B cell (primary cell): Measurements from ENCODE around the gene MAN2A2. TPM values are rescaled to one million over a fixed set of nuclear protein-coding genes. Genes with fewer than 3 reads are reported as not detected.

ENCODE experiments used
- ATAC-seq: fragments of 200-7000 bp; cut with Tn5 transposase; one replicate; pipeline ENCODE4 v1.10.0; 2021; ENCODE audit warnings: low read depth, mild to moderate bottlenecking, moderate number of reproducible peaks, moderate library complexity
- CTCF ChIA-PET: fragments of 350-600 bp; sonication (Branson Sonifier 250); formaldehyde crosslinking; loops from one replicate; lab custom pipeline; 2021; ENCODE audit warnings: antibody characterized with exemption, inconsistent platforms; lab: Charles Lee
- POLR2A ChIA-PET: fragments of 350-600 bp; sonication (Branson Sonifier 250); formaldehyde crosslinking; loops from one replicate; lab custom pipeline; 2021; ENCODE audit warnings: antibody characterized with exemption; lab: Charles Lee
- DNase-seq: peaks from one replicate; pipeline ENCODE4 v3.0.0; 2013
- H2AFZ ChIP-seq: 2 replicates; pipeline ENCODE4 v1.6.1; 2012; ENCODE audit warnings: mild to moderate bottlenecking, low read depth, low read length; ENCODE audit not compliant: insufficient read depth, poor library complexity, severe bottlenecking
- H3K27ac ChIP-seq, 2 donors: 1 replicate in 1 of 2; 2 replicates in 1 of 2; pipeline ENCODE4 v1.5.1; 2012 to 2013; ENCODE audit warnings: low read length in 2 of 2, mild to moderate bottlenecking in 2 of 2, moderate library complexity in 1 of 2
- H3K27me3 ChIP-seq, 4 experiments: fragments of 200-600 bp in 1 of 4; sonication (generic) in 1 of 4; replicated peaks in 1 of 4; 1 replicate in 2 of 4; 2 replicates in 2 of 4; pipeline versions ENCODE4 v1.6.1 to v1.7.0; 2013 to 2016; ENCODE audit warnings: low read length in 3 of 4, mild to moderate bottlenecking in 2 of 4, mixed read lengths in 1 of 4, moderate library complexity in 1 of 4; ENCODE audit not compliant: insufficient read depth in 4 of 4, control insufficient read depth in 3 of 4; ENCODE audit errors: control extremely low read depth in 1 of 4
- H3K36me3 ChIP-seq, 2 experiments: replicated peaks in 1 of 2; 1 replicate in 1 of 2; 2 replicates in 1 of 2; pipeline versions ENCODE4 v1.6.1 to v1.7.1; 2013; ENCODE audit warnings: low read length in 1 of 2; ENCODE audit not compliant: insufficient read depth in 2 of 2, control insufficient read depth in 1 of 2; ENCODE audit errors: control extremely low read depth in 1 of 2, extremely low read depth in 1 of 2
- H3K4me1 ChIP-seq, 2 donors: fragments of 200-600 bp in 1 of 2; sonication (generic) in 1 of 2; 1 replicate in 1 of 2; 2 replicates in 1 of 2; pipeline versions ENCODE4 v1.5.1 to v1.6.1; 2013 to 2017; ENCODE audit warnings: low read length in 2 of 2; ENCODE audit not compliant: control insufficient read depth in 2 of 2, insufficient read depth in 2 of 2
- H3K4me2 ChIP-seq: replicated peaks from 2 replicates; pipeline ENCODE3; 2012; ENCODE audit warnings: mild to moderate bottlenecking, low read depth, low read length; ENCODE audit not compliant: poor library complexity, severe bottlenecking
- H3K4me3 ChIP-seq, 5 experiments: fragments of 200-600 bp in 1 of 5; sonication (generic) in 1 of 5; 1 replicate in 3 of 5; 2 replicates in 2 of 5; pipeline versions ENCODE4 v1.5.1 to v1.7.0; 2011 to 2016; ENCODE audit warnings: low read length in 4 of 5, mild to moderate bottlenecking in 4 of 5, low read depth in 2 of 5, control low read depth in 1 of 5, moderate library complexity in 1 of 5; ENCODE audit not compliant: insufficient read depth in 1 of 5; ENCODE audit errors: control extremely low read depth in 1 of 5, extremely low read depth in 1 of 5
- H3K79me2 ChIP-seq: fragments of 200-600 bp; sonication (generic); one replicate; pipeline ENCODE4 v1.6.0; 2016; ENCODE audit warnings: low read length; ENCODE audit not compliant: control insufficient read depth, insufficient read depth
- H3K9ac ChIP-seq: fragments of 200-600 bp; sonication (generic); 2 replicates; pipeline ENCODE4 v1.6.1; 2017; ENCODE audit warnings: mild to moderate bottlenecking, low read length, moderate library complexity
- H3K9me3 ChIP-seq, 3 donors: one replicate each; pipeline versions ENCODE4 v1.6.1 to v1.7.1; 2013; ENCODE audit warnings: low read length in 2 of 3; ENCODE audit not compliant: control insufficient read depth in 2 of 3, insufficient read depth in 1 of 3; ENCODE audit errors: control extremely low read depth in 1 of 3
- H4K20me1 ChIP-seq: 2 replicates; pipeline ENCODE4 v1.6.0; 2012; ENCODE audit warnings: mild to moderate bottlenecking, low read length; ENCODE audit not compliant: insufficient read depth, control insufficient read depth, poor library complexity, severe bottlenecking
- H3K27ac Mint-ChIP-seq: one replicate; pipeline ENCODE4 v1.8.0; 2021; ENCODE audit warnings: mixed read lengths
- H3K27me3 Mint-ChIP-seq: one replicate; pipeline ENCODE4 v1.8.0; 2021; ENCODE audit warnings: mixed read lengths
- H3K4me1 Mint-ChIP-seq: one replicate; pipeline ENCODE4 v1.8.0; 2021; ENCODE audit warnings: mixed read lengths
- H3K4me3 Mint-ChIP-seq: one replicate; pipeline ENCODE4 v1.8.0; 2021; ENCODE audit warnings: mixed read lengths
- H3K9me3 Mint-ChIP-seq: one replicate; pipeline ENCODE4 v1.8.0; 2022; ENCODE audit warnings: mixed read lengths; ENCODE audit not compliant: insufficient read depth
- EZH2 ChIP-seq: IDR thresholded peaks from 2 replicates; pipeline ENCODE4 v1.6.1; 2012; ENCODE audit warnings: borderline replicate concordance, low read depth, mild to moderate bottlenecking, moderate library complexity, low read length; ENCODE audit not compliant: insufficient read depth, poor library complexity, severe bottlenecking
- WGBS: methylation state at CpG from one replicate; pipeline ENCODE4 v1.1.5; 2013; ENCODE audit warnings: missing lambda C conversion rate; ENCODE audit not compliant: insufficient coverage; 5-methylcytosine and 5-hydroxymethylcytosine counted together
- intact Hi-C: fragments of 100-400 bp; cut with micrococcal nuclease; formaldehyde crosslinking; loops from one replicate; pipeline ENCODE4 v1.10.0; 2022
- polyA plus RNA-seq: library from polyadenylated mRNA; depleted of rRNA; stranded (reverse); fragments of >200 nt; gene quantifications from 2 replicates; pipeline ENCODE4 v1.2.3, GENCODE V29; 2012
- total RNA-seq, 2 donors: library from RNA; stranded (reverse); fragments of 120-200 nt in 1 of 2; gene quantifications; 1 replicate in 1 of 2; 2 replicates in 1 of 2; pipeline versions ENCODE4 v1.2.3 to v1.2.4, GENCODE V29; 2013 to 2022
- TF ChIP-seq, protein P1 (sequence below): fragments of 200-600 bp; IDR thresholded peaks from one replicate; pipeline ENCODE4 v1.8.0; 2022; ENCODE audit warnings: antibody characterized with exemption, mild to moderate bottlenecking

Gene MAN2A2
- total and polyA plus RNA-seq, 2 donors (not counting 1 experiment from before 2014, with no cell fraction given), result 180 to 234 TPM

DNA sequence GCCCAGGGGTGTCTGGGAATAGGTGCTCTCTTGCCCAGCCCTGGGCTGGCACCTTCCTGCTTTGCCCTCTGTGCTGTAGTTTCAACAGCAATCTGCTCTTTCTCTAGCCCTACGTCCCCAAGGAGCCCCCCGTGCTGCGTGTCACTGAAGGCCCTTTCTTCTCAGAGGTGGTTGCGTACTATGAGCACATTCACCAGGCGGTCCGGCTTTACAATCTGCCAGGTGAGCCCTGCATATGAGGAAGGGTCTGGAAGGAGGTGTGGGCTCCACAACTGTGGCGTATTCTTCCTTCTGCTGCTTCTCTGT is 9.6 kb downstream of the MAN2A2 start:
- CTCF ChIA-PET, result no interaction called here

DNA sequence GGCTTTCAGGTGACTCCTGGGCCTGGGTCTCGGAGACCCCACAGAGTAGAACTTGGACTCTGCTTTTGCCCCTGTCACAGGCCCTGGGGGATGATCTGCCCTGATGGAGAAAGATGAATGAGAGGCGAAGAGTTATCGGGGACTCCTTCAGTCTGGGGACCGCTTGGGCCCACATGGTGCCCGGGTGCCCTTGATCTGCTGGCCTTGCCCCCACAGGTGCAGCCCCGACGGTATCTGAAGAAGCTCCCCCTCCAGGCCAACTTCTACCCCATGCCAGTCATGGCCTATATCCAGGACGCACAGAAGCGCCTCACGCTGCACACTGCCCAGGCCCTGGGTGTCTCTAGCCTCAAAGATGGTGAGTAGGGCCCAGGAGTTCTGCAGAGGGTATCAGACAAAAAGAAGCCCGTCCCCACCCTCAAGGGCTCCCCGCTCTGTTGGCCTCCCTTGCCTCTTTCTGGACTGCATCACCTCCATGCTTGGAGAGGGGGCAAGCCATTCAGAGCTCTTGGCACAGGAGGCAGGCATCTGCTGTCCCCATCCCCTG is 10.4 kb downstream of the MAN2A2 start:
- ChIA-PET POLR2A (no interaction called here), CTCF (interaction anchor here (1.8 kb wide), 1 partner anchor 19 kb away, joined by 5 read pairs; the partner anchor contains the start of gene HDDC3)
- no peak overlapping the region for H3K27ac ChIP-seq
- no peaks in the 10 kb centered on the region for H3K27me3 ChIP-seq
- H3K9me3 ChIP-seq, result no peaks in the 10 kb centered on the region
- no peaks in the 10 kb centered on the region for H4K20me1 ChIP-seq
- H3K4me3 ChIP-seq, result no peak overlapping the region
- H3K9ac ChIP-seq, result no peak overlapping the region
- WGBS, result 100% methylated on average over 9 of the region's 12 CpGs
- peaks cover 10% of the 10 kb centered on the region for H3K4me1 Mint-ChIP-seq
- H3K27me3 Mint-ChIP-seq, result no peaks in the 10 kb centered on the region
- no peak overlapping the region for H3K4me3 Mint-ChIP-seq
- no peak overlapping the region for H3K27ac Mint-ChIP-seq
- intact Hi-C loops, result no loop called here
- ATAC-seq, result no peak
- no peak overlapping the region for H3K4me2 ChIP-seq
- H2AFZ ChIP-seq, result no peak overlapping the region
- no peaks in the 10 kb centered on the region for H3K9me3 Mint-ChIP-seq
- no peak for DNase-seq
- peaks cover 1 to 87% of the 10 kb centered on the region in 2 experiments for H3K36me3 ChIP-seq
- H3K79me2 ChIP-seq, result no peaks in the 10 kb centered on the region
- TF ChIP-seq, protein P1, sequence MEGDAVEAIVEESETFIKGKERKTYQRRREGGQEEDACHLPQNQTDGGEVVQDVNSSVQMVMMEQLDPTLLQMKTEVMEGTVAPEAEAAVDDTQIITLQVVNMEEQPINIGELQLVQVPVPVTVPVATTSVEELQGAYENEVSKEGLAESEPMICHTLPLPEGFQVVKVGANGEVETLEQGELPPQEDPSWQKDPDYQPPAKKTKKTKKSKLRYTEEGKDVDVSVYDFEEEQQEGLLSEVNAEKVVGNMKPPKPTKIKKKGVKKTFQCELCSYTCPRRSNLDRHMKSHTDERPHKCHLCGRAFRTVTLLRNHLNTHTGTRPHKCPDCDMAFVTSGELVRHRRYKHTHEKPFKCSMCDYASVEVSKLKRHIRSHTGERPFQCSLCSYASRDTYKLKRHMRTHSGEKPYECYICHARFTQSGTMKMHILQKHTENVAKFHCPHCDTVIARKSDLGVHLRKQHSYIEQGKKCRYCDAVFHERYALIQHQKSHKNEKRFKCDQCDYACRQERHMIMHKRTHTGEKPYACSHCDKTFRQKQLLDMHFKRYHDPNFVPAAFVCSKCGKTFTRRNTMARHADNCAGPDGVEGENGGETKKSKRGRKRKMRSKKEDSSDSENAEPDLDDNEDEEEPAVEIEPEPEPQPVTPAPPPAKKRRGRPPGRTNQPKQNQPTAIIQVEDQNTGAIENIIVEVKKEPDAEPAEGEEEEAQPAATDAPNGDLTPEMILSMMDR, result no peak
- TF ChIP-seq EZH2, result no peak
- H3K4me1 ChIP-seq, result peaks cover 0 to 11% of the 10 kb centered on the region in 2 donors

More for the DNA sequence above, 9.6 kb downstream of the MAN2A2 start:
- Histone ChIP-seq H3K27me3 (no peaks in the 10 kb centered on the region), H3K4me1 (peaks cover 0 to 11% of the 10 kb centered on the region in 2 donors), H4K20me1 (no peaks in the 10 kb centered on the region), H2AFZ (no peak overlapping the region), H3K36me3 (peaks cover 1 to 85% of the 10 kb centered on the region in 2 experiments), H3K79me2 (no peaks in the 10 kb centered on the region), H3K9ac (no peak overlapping the region), H3K4me3 (no peak overlapping the region), H3K9me3 (no peaks in the 10 kb centered on the region), H3K27ac (no peak overlapping the region), H3K4me2 (no peak overlapping the region)
- no peak for ATAC-seq
- Mint-ChIP-seq H3K4me3 (no peak overlapping the region), H3K9me3 (no peaks in the 10 kb centered on the region), H3K27ac (no peak overlapping the region), H3K4me1 (peaks cover 10% of the 10 kb centered on the region), H3K27me3 (no peaks in the 10 kb centered on the region)
- POLR2A ChIA-PET, result no interaction called here
- WGBS, result 93% methylated on average over 5 of the region's 7 CpGs
- intact Hi-C loops, result no loop called here
- TF ChIP-seq EZH2, result no peak
- TF ChIP-seq, protein P1, result no peak
- DNase-seq, result no peak
